H9 (cell line): Measurements from ENCODE around the gene MR1. TPM values are rescaled to one million over a fixed set of nuclear protein-coding genes. Genes with fewer than 3 reads are reported as not detected.

ENCODE experiments used
- DNase-seq: peaks from one replicate; pipeline ENCODE4 v3.0.0-alpha.2; 2017
- H2AFZ ChIP-seq: one replicate; pipeline ENCODE4 v1.6.1; 2013; ENCODE audit warnings: mild to moderate bottlenecking, low read length, control low read depth, moderate library complexity
- H2AK5ac ChIP-seq: 2 replicates; pipeline ENCODE4 v1.6.1; 2013; ENCODE audit warnings: low read length, control low read depth, mixed read lengths; ENCODE audit not compliant: insufficient read length
- H2BK120ac ChIP-seq: one replicate; pipeline ENCODE4 v1.6.1; 2013; ENCODE audit warnings: low read depth, mild to moderate bottlenecking, low read length, control low read depth, inconsistent platforms; ENCODE audit not compliant: poor library complexity, severe bottlenecking
- H2BK12ac ChIP-seq: 2 replicates; pipeline ENCODE4 v1.6.1; 2013; ENCODE audit warnings: low read length, control low read depth, mixed read lengths, low read depth; ENCODE audit not compliant: insufficient read length
- H2BK15ac ChIP-seq: 2 replicates; pipeline ENCODE4 v1.6.1; 2013; ENCODE audit warnings: low read depth, low read length, control low read depth
- H2BK20ac ChIP-seq: one replicate; pipeline ENCODE4 v1.6.1; 2013; ENCODE audit warnings: low read depth, mild to moderate bottlenecking, low read length, control low read depth, inconsistent platforms; ENCODE audit not compliant: poor library complexity, severe bottlenecking
- H2BK5ac ChIP-seq: 2 replicates; pipeline ENCODE4 v1.6.1; 2013; ENCODE audit warnings: low read length, control low read depth, mixed read lengths; ENCODE audit not compliant: insufficient read length
- H3K14ac ChIP-seq: 2 replicates; pipeline ENCODE4 v1.6.1; 2013; ENCODE audit warnings: low read length, control low read depth; ENCODE audit not compliant: insufficient read depth
- H3K18ac ChIP-seq: 2 replicates; pipeline ENCODE4 v1.6.1; 2013; ENCODE audit warnings: low read depth, mild to moderate bottlenecking, mixed read lengths, low read length, control low read depth; ENCODE audit not compliant: insufficient read length
- H3K23ac ChIP-seq: 2 replicates; pipeline ENCODE4 v1.6.1; 2013; ENCODE audit warnings: low read length, control low read depth, mixed read lengths, low read depth; ENCODE audit not compliant: insufficient read length
- H3K23me2 ChIP-seq: 2 replicates; pipeline ENCODE4 v1.6.1; 2013; ENCODE audit warnings: low read depth, mild to moderate bottlenecking, mixed read lengths, low read length, control low read depth; ENCODE audit not compliant: insufficient read length, poor library complexity, severe bottlenecking
- H3K27ac ChIP-seq: 2 replicates; pipeline ENCODE4 v1.5.1; 2013; ENCODE audit warnings: low read length, control low read depth, mixed read lengths, low read depth; ENCODE audit not compliant: insufficient read length
- H3K27me3 ChIP-seq: 2 replicates; pipeline ENCODE4 v1.6.1; 2013; ENCODE audit warnings: low read length, control low read depth, inconsistent platforms; ENCODE audit not compliant: insufficient read depth
- H3K4ac ChIP-seq: 2 replicates; pipeline ENCODE4 v1.6.1; 2013; ENCODE audit warnings: low read depth, mild to moderate bottlenecking, control low read depth, inconsistent platforms, low read length, moderate library complexity
- H3K4me1 ChIP-seq: 2 replicates; pipeline ENCODE4 v1.6.1; 2013; ENCODE audit warnings: low read length, control low read depth, inconsistent platforms; ENCODE audit not compliant: insufficient read depth
- H3K4me2 ChIP-seq: 2 replicates; pipeline ENCODE4 v1.6.1; 2013; ENCODE audit warnings: low read length, control low read depth, mixed read lengths; ENCODE audit not compliant: insufficient read length, insufficient read depth
- H3K56ac ChIP-seq: 2 replicates; pipeline ENCODE4 v1.6.1; 2013; ENCODE audit warnings: low read depth, mild to moderate bottlenecking, mixed read lengths, low read length, control low read depth; ENCODE audit not compliant: insufficient read length
- H3K79me1 ChIP-seq: 2 replicates; pipeline ENCODE4 v1.6.1; 2013; ENCODE audit warnings: low read depth, mild to moderate bottlenecking, moderate library complexity, low read length, control low read depth, inconsistent platforms; ENCODE audit not compliant: insufficient read depth, poor library complexity, severe bottlenecking
- H3K79me2 ChIP-seq: 2 replicates; pipeline ENCODE4 v1.6.1; 2013; ENCODE audit warnings: low read length, control low read depth, inconsistent platforms; ENCODE audit not compliant: insufficient read depth
- H3K9ac ChIP-seq: 2 replicates; pipeline ENCODE4 v1.6.1; 2013; ENCODE audit warnings: low read length, control low read depth, mixed read lengths; ENCODE audit not compliant: insufficient read length; ENCODE audit errors: extremely low read depth
- H3K9me3 ChIP-seq: one replicate; pipeline ENCODE4 v1.6.1; 2013; ENCODE audit warnings: low read depth, low read length, inconsistent platforms; ENCODE audit not compliant: control insufficient read depth
- H3T11ph ChIP-seq: one replicate; pipeline ENCODE4 v1.6.1; 2013; ENCODE audit warnings: mild to moderate bottlenecking, low read length, control low read depth, inconsistent platforms
- H4K20me1 ChIP-seq: one replicate; pipeline ENCODE4 v1.6.1; 2013; ENCODE audit not compliant: control insufficient read depth, insufficient read length, insufficient read depth
- H4K5ac ChIP-seq: 2 replicates; pipeline ENCODE4 v1.6.1; 2013; ENCODE audit warnings: low read depth, mild to moderate bottlenecking, mixed read lengths, low read length, control low read depth; ENCODE audit not compliant: insufficient read length
- H4K8ac ChIP-seq: replicated peaks from 2 replicates; pipeline ENCODE4 v1.6.1; 2013; ENCODE audit warnings: low read length, control low read depth, mixed read lengths, low read depth; ENCODE audit not compliant: insufficient read length
- H4K91ac ChIP-seq: 2 replicates; pipeline ENCODE4 v1.6.1; 2013; ENCODE audit warnings: low read depth, mild to moderate bottlenecking, moderate library complexity, mixed read lengths, low read length, control low read depth; ENCODE audit not compliant: insufficient read length
- H3K27ac Mint-ChIP-seq, 3 experiments: 2 replicates in 2 of 3; 3 replicates in 1 of 3; pipeline ENCODE4 v1.8.0; 2020 to 2021; ENCODE audit warnings: mixed read lengths in 3 of 3, mild to moderate bottlenecking in 1 of 3, moderate library complexity in 1 of 3
- H3K27me3 Mint-ChIP-seq: 2 replicates; pipeline ENCODE4 v1.8.0; 2021; ENCODE audit warnings: low read depth, mild to moderate bottlenecking, moderate library complexity, mixed read lengths
- H3K36me3 Mint-ChIP-seq, 3 experiments: 2 replicates in 2 of 3; 3 replicates in 1 of 3; pipeline ENCODE4 v1.8.0; 2020 to 2021; ENCODE audit warnings: low read depth in 3 of 3, mixed read lengths in 3 of 3; ENCODE audit not compliant: insufficient read depth in 1 of 3
- H3K4me1 Mint-ChIP-seq, 2 experiments: 2 replicates each; pipeline ENCODE4 v1.8.0; 2020; ENCODE audit warnings: mixed read lengths in 2 of 2
- H3K4me3 Mint-ChIP-seq, 2 experiments: 2 replicates in 1 of 2; 3 replicates in 1 of 2; pipeline ENCODE4 v1.8.0; 2020 to 2021; ENCODE audit warnings: mild to moderate bottlenecking in 2 of 2, mixed read lengths in 2 of 2, moderate library complexity in 1 of 2
- H3K9me3 Mint-ChIP-seq, 2 experiments: 2 replicates in 1 of 2; 3 replicates in 1 of 2; pipeline ENCODE4 v1.8.0; 2020; ENCODE audit warnings: mild to moderate bottlenecking in 2 of 2, mixed read lengths in 2 of 2, moderate library complexity in 1 of 2
- CTCF ChIP-seq: fragments of 200-600 bp; sonication (generic); conservative IDR thresholded peaks from 3 replicates; pipeline ENCODE4 v1.8.0; 2021; ENCODE audit warnings: antibody characterized with exemption, mild to moderate bottlenecking
- WGBS: extraction: QIAGEN DNeasy Blood & Tissue Kit; methylation state at CpG from one replicate; pipeline ENCODE4 v1.1.7; 2013; ENCODE audit warnings: missing lambda C conversion rate, low lambda C conversion rate, mixed read lengths; ENCODE audit not compliant: insufficient read length; ENCODE audit errors: extremely low coverage; 5-methylcytosine and 5-hydroxymethylcytosine counted together
- total RNA-seq: library from RNA; stranded (reverse); gene quantifications from 2 replicates; pipeline ENCODE4 v1.2.1, GENCODE V29; 2021

Gene MR1
- total RNA-seq, 1 experiment from 2014 or later: 0.02 TPM

- Histone ChIP-seq H3T11ph (no peak overlapping the region), H3K14ac (no peak overlapping the region), H2BK15ac (no peak overlapping the region), H3K79me1 (no peaks in the 10 kb centered on the region), H3K23ac (no peak overlapping the region), H4K8ac (no peak overlapping the region), H4K5ac (no peak overlapping the region), H3K18ac (no peak overlapping the region), H3K4me2 (no peak overlapping the region), H3K4me1 (no peaks in the 10 kb centered on the region), H2BK120ac (no peak overlapping the region), H4K91ac (no peak overlapping the region), H2AK5ac (no peak overlapping the region), H3K23me2 (no peaks in the 10 kb centered on the region), H3K79me2 (0 out of 2 replicates have a peak, but pooled peaks cover 3% of the 10 kb centered on the region), H3K9ac (no peak overlapping the region), H3K4ac (no peak overlapping the region), H3K56ac (no peak overlapping the region), H4K20me1 (no peaks in the 10 kb centered on the region), H2BK5ac (no peak overlapping the region), H2BK20ac (no peak overlapping the region), H3K27me3 (no peaks in the 10 kb centered on the region), H2AFZ (no peak overlapping the region), H3K9me3 (no peaks in the 10 kb centered on the region), H3K27ac (no peak overlapping the region), H2BK12ac (no peak overlapping the region)
- no peak overlapping the region for H3K4me3 Mint-ChIP-seq
- TF ChIP-seq CTCF: no peak
- peak overlapping the region in 1 of 3 experiments; percentile 53; a peak in 1 of 7 replicates for H3K27ac Mint-ChIP-seq
- H3K27me3 Mint-ChIP-seq: no peaks in the 10 kb centered on the region
- no peaks in the 10 kb centered on the region for H3K9me3 Mint-ChIP-seq
- H3K36me3 Mint-ChIP-seq: peaks cover 6 to 35% (median 35%) of the 10 kb centered on the region in 3 experiments; a peak in 6 of 7 replicates
- WGBS: no CpG with 5 or more reads among the region's 4 CpGs
- DNase-seq: no peak
- H3K4me1 Mint-ChIP-seq: no peaks in the 10 kb centered on the region
Measured at GRCh38 chr1:180997843-180998504, 35.8 kb upstream of the MR1 start.
